DOHH2 (cell line): ENCODE data around the gene CASP8AP2.

ENCODE experiments used
- H3F3A ChIP-seq: fragments of 200-600 bp; sonication (generic), shearing (Covaris generic); 2 replicates; pipeline ENCODE4 v1.6.0; 2016; ENCODE audit warnings: antibody characterized with exemption, mild to moderate bottlenecking; ENCODE audit not compliant: control insufficient read depth, insufficient read depth
- H3K27ac ChIP-seq: fragments of 200-600 bp; sonication (generic); 2 replicates; pipeline ENCODE4 v1.5.1; 2014; ENCODE audit warnings: low read depth, mild to moderate bottlenecking, low read length, moderate library complexity
- H3K27me3 ChIP-seq: fragments of 200-600 bp; sonication (generic); 2 replicates; pipeline ENCODE4 v1.6.1; 2014; ENCODE audit warnings: mild to moderate bottlenecking, low read length, mixed read lengths; ENCODE audit not compliant: control insufficient read depth
- H3K36me3 ChIP-seq: fragments of 200-600 bp; sonication (generic); 2 replicates; pipeline ENCODE4 v1.6.1; 2014; ENCODE audit warnings: mild to moderate bottlenecking, low read length, moderate library complexity, mixed read lengths; ENCODE audit not compliant: control insufficient read depth
- H3K4me1 ChIP-seq: fragments of 200-600 bp; sonication (generic); 2 replicates; pipeline ENCODE4 v1.6.1; 2014; ENCODE audit warnings: mild to moderate bottlenecking, low read length, mixed read lengths; ENCODE audit not compliant: control insufficient read depth
- H3K4me2 ChIP-seq: fragments of 200-600 bp; sonication (generic); 2 replicates; pipeline ENCODE4 v1.6.0; 2014; ENCODE audit warnings: mild to moderate bottlenecking, low read length, moderate library complexity
- H3K4me3 ChIP-seq: fragments of 200-600 bp; sonication (generic); 2 replicates; pipeline ENCODE4 v1.5.1; 2014; ENCODE audit warnings: mild to moderate bottlenecking, low read length, mixed read lengths
- H3K79me2 ChIP-seq: fragments of 200-600 bp; sonication (generic); 2 replicates; pipeline ENCODE4 v1.6.1; 2014; ENCODE audit warnings: mild to moderate bottlenecking, low read length, mixed read lengths; ENCODE audit not compliant: control insufficient read depth
- H3K9me2 ChIP-seq: fragments of 200-600 bp; sonication (generic); replicated peaks from 2 replicates; pipeline ENCODE4 v1.6.1; 2014; ENCODE audit warnings: mild to moderate bottlenecking, low read length, mixed read lengths; ENCODE audit not compliant: control insufficient read depth
- H3K9me3 ChIP-seq: fragments of 200-600 bp; sonication (generic); 2 replicates; pipeline ENCODE4 v1.6.1; 2014; ENCODE audit warnings: antibody characterized with exemption, low read length, mixed read lengths; ENCODE audit not compliant: control insufficient read depth, insufficient read depth
- H4K20me1 ChIP-seq: fragments of 200-600 bp; sonication (generic); 2 replicates; pipeline ENCODE4 v1.6.0; 2014; ENCODE audit warnings: low read depth, mild to moderate bottlenecking, antibody characterized with exemption, low read length, moderate library complexity; ENCODE audit not compliant: control insufficient read depth, insufficient read depth
- EZH2phosphoT487 ChIP-seq: fragments of 200-600 bp; sonication (generic); IDR thresholded peaks from 2 replicates; pipeline ENCODE4 v1.6.1; 2017; ENCODE audit warnings: borderline replicate concordance, mild to moderate bottlenecking, antibody characterized with exemption, low read length, moderate library complexity, mixed read lengths
- TF ChIP-seq, protein P1 (sequence below): fragments of 200-600 bp; sonication (generic); IDR thresholded peaks from one replicate; pipeline ENCODE4 v1.5.1; 2014; ENCODE audit warnings: antibody characterized with exemption, mild to moderate bottlenecking, low read depth, low read length; ENCODE audit not compliant: poor library complexity, severe bottlenecking

Gene CASP8AP2

GRCh38 chr6:89834884-89835792 is 5.5 kb downstream of the CASP8AP2 start:
- Histone ChIP-seq H3K4me3 (peak overlapping the region; percentile 47), H3K27ac (peak overlapping the region; percentile 70), H4K20me1 (no peaks in the 10 kb centered on the region), H3K4me1 (peaks cover 57% of the 10 kb centered on the region), H3K36me3 (peaks cover 79% of the 10 kb centered on the region), H3K79me2 (peaks cover 90% of the 10 kb centered on the region), H3K4me2 (peak overlapping the region; percentile 54), H3K9me3 (no peaks in the 10 kb centered on the region), H3K9me2 (no peaks in the 10 kb centered on the region), H3K27me3 (no peaks in the 10 kb centered on the region), H3F3A (peaks cover 8% of the 10 kb centered on the region)
- no peak for TF ChIP-seq EZH2phosphoT487
- TF ChIP-seq, protein P1, sequence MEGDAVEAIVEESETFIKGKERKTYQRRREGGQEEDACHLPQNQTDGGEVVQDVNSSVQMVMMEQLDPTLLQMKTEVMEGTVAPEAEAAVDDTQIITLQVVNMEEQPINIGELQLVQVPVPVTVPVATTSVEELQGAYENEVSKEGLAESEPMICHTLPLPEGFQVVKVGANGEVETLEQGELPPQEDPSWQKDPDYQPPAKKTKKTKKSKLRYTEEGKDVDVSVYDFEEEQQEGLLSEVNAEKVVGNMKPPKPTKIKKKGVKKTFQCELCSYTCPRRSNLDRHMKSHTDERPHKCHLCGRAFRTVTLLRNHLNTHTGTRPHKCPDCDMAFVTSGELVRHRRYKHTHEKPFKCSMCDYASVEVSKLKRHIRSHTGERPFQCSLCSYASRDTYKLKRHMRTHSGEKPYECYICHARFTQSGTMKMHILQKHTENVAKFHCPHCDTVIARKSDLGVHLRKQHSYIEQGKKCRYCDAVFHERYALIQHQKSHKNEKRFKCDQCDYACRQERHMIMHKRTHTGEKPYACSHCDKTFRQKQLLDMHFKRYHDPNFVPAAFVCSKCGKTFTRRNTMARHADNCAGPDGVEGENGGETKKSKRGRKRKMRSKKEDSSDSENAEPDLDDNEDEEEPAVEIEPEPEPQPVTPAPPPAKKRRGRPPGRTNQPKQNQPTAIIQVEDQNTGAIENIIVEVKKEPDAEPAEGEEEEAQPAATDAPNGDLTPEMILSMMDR: no peak

GRCh38 chr6:89836639-89837222 is 7.1 kb downstream of the CASP8AP2 start:
- H4K20me1 ChIP-seq: no peaks in the 10 kb centered on the region
- peaks cover 49% of the 10 kb centered on the region for H3K4me1 ChIP-seq
- H3F3A ChIP-seq: peaks cover 8% of the 10 kb centered on the region
- peaks cover 70% of the 10 kb centered on the region for H3K36me3 ChIP-seq
- H3K9me3 ChIP-seq: no peaks in the 10 kb centered on the region
- H3K27ac ChIP-seq: no peak overlapping the region
- H3K79me2 ChIP-seq: peaks cover 90% of the 10 kb centered on the region
- H3K9me2 ChIP-seq: no peaks in the 10 kb centered on the region
- TF ChIP-seq, protein P1: no peak
- TF ChIP-seq EZH2phosphoT487: no peak
- H3K27me3 ChIP-seq: no peaks in the 10 kb centered on the region
- H3K4me2 ChIP-seq: peak overlapping the region; percentile 54; the same call in 1 of the 2 replicates
- no peak overlapping the region for H3K4me3 ChIP-seq

DNA sequence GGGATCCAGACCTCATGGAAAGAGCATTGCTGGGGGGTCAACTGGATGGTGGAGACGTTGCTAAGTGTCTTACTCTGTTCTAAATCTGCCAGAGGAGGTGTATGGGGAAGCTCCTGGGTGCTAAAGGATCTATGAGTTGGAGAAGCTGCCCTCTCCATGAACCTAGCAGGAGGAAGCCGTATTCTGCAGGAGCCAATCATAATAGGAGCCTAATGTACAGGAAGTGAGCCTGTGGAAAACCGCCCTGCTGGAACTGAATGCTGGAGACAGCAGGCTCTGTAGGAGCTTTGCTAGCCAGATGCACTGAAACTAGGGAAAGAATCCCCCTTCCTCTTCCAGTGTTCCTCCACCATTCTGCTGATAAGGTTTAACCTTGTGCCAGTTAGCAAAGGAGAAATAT is 10.9 kb downstream of the CASP8AP2 start:
- Histone ChIP-seq H3K36me3 (peaks cover 56% of the 10 kb centered on the region), H3K79me2 (peaks cover 98% of the 10 kb centered on the region), H3K4me2 (no peak overlapping the region), H3K9me3 (no peaks in the 10 kb centered on the region), H3K4me3 (no peak overlapping the region), H4K20me1 (no peaks in the 10 kb centered on the region; the same call in 1 of the 2 replicates), H3K4me1 (peaks cover 19% of the 10 kb centered on the region), H3K9me2 (no peaks in the 10 kb centered on the region), H3F3A (no peaks in the 10 kb centered on the region), H3K27me3 (no peaks in the 10 kb centered on the region), H3K27ac (no peak overlapping the region)
- TF ChIP-seq, protein P1: no peak
- no peak for TF ChIP-seq EZH2phosphoT487
